ENCODE results near the gene KNDC1. TPM values are rescaled to one million over a fixed set of nuclear protein-coding genes. Genes with fewer than 3 reads are reported as not detected.
"Not testable (repeated sequence)": the region's sequence is repeated elsewhere in the genome, so short reads cannot be mapped to it uniquely, and the experiment has no call there.

The KNDC1 gene
- total RNA-seq, 2 experiments from 2014 or later: 0.55 to 1.2 TPM

DNA sequence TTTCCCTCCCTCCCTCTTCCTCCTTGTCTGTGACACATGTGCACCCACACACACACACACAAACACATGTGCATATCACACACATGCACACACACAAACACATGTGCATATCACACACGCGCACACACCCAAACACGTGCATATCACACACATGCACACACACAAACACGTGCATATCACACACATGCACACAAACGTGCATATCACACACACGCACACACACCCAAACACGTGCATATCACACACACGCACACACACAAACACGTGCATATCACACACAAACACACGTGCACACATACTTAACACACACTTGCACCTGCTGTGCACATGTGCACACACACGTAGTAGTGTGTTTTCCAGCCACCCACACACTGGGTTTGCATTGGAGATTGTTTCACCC lies 29.4 kb upstream of the KNDC1 start:
- H3K9me3 Mint-ChIP-seq: no peaks in the 10 kb centered on the region
- POLR2A ChIA-PET: no interaction called here
- CTCF ChIA-PET: no interaction called here
- H3K4me1 Mint-ChIP-seq: no peaks in the 10 kb centered on the region
- no peak overlapping the region for H3K4me3 Mint-ChIP-seq
- DNase-seq: no peak
- H3K36me3 Mint-ChIP-seq (ENCODE audit: low read depth): no peaks in the 10 kb centered on the region
- no peaks in the 10 kb centered on the region for H3K27me3 Mint-ChIP-seq
- H3K27ac Mint-ChIP-seq: no peak overlapping the region

DNA sequence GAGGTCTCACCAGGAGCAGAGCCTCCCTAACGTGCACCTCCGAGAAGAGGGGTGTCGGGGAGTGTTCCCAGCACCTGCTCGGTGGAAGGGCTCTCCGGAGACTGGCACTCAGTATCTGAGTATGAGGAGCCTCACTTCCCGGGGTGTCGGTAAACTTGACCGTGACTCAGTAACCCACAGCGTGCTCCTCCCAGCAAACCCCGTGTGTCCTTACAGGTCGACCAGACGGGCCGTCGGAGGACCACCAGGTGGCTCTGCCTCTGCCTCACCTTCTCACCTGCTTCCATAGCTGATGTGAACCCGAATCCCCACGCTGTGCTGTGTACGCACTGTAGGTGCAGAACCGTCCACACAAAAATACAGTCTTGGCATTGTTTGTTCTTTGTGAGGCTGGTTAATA lies 29.0 kb upstream of the KNDC1 start:
- Mint-ChIP-seq H3K4me1 (no peaks in the 10 kb centered on the region), H3K36me3 (ENCODE audit: low read depth) (no peaks in the 10 kb centered on the region), H3K27ac (no peak overlapping the region), H3K27me3 (no peaks in the 10 kb centered on the region), H3K4me3 (no peak overlapping the region), H3K9me3 (no peaks in the 10 kb centered on the region)
- DNase-seq: no peak
- POLR2A ChIA-PET: no interaction called here
- CTCF ChIA-PET: no interaction called here

DNA sequence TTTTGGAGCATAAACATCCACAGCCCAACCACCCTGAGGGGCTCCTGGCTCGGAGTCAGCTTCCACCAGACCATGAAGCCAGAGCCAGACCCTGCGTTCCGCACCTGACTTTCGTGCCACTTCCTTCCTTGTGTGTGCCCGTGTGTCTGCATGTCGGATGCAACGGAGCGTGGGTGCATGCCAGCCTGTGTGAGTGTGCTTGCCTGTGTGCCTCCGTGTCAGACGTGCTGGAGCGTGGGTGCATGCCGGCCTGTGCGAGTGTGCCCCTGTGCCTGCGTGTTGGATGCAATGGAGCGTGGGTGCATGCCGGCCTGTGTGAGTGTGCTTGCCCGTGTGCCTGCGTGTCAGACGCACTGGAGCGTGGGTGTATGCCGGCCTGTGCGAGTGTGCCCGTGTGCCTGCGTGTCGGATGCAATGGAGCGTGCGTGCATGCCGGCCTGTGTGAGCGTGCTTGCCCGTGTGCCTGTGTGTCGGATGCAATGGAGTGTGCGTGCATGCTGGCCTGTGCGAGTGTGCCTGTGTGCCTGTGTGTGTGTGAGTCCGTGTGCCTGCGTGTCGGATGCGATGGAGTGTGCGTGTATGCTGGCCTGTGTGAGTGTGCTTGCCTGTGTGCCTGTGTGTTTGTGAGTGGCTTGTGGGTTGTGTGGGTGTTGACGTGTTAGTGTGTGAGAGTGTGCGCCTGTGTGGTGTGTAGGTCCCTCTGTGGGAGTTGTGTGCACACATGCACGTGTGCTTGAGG lies 28.1 kb upstream of the KNDC1 start:
- Mint-ChIP-seq H3K27me3 (no peaks in the 10 kb centered on the region), H3K27ac (no peak overlapping the region), H3K9me3 (no peaks in the 10 kb centered on the region), H3K36me3 (ENCODE audit: low read depth) (no peaks in the 10 kb centered on the region), H3K4me1 (no peaks in the 10 kb centered on the region), H3K4me3 (no peak overlapping the region)
- ChIA-PET CTCF (no interaction called here), POLR2A (no interaction called here)
- peak; percentile 11 for DNase-seq

DNA sequence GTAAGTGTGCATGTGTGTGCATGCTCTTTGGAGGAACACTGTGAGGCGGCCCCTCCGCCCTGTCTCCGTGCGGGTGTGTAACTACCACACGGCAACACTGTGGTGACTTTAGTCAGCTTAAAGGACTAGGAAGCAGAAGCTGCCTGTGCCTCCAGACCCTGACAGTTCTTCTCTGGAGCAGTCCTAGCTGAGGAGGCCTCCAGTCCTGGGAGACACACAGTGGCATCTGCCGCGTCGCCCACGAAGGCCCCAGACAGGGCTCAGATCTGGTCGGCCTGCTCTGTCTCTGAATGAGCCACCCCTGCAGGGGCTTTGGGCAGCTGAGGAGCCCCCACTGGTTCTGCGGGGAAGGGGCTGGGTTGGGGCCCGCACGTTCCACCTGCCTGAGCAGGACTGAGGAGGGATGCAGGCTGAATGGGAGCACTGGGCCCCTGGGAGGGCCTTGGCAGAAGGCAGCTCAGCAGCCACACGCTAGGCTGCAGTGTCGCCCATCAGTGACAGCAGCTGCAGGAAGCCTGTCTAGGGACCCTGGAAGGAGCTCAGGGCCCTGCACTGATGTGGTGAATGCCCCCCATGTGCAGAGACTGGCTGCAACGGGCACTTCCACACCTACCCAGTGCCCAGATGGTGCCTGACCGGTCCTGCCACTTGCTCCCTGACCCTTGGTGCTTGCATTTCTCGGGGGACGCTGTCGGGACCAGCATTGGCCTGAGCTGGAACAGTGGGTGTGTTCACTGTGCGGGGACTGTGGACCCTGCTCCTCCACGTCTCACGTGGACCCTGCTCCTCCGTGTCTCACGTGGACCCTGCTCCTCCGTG lies 27.3 kb upstream of the KNDC1 start:
- Mint-ChIP-seq H3K27ac (no peak overlapping the region), H3K9me3 (no peaks in the 10 kb centered on the region), H3K36me3 (ENCODE audit: low read depth) (no peaks in the 10 kb centered on the region), H3K4me3 (no peak overlapping the region), H3K4me1 (no peaks in the 10 kb centered on the region), H3K27me3 (no peaks in the 10 kb centered on the region)
- ChIA-PET CTCF (no interaction called here), POLR2A (no interaction called here)
- peak; percentile 5 for DNase-seq

DNA sequence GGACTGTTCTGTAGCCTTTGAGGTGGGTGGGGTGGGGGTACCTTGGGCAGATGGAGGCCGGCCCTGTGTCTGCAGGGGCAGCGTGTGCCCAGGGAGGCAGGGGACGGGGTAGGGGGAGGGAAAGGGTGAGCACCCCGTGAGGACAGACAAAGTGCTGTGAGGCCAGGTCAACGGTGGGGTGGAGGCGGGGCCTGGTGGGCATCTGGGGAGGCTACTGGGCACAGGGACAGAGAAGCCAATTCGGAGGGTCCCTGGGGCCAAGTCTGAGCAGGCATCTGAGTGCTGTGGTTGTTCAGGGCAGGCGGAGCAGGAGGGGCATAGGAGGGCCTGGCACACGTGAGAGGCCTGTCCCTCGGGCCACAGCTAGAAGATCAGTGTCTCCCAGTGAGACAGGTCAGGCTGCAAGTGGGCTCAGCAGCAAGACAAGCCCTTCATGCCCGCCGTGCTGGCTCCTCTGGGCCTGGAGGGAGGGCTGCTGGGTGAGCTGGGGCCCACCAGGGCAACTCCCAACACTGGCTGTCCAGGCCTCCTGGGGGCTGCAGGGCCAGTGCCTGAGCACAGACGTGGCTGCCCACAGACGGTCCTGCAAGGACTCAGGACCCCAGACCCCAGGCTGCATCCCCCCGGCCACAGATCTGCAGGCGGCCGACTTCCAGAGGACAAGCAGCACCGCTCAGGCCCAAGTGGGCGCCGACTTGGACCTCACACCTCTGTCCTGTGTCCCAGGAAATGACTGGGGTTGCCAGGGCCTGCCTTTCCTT lies 26.4 kb upstream of the KNDC1 start:
- DNase-seq: peak; percentile 7
- H3K27ac Mint-ChIP-seq: no peak overlapping the region
- ChIA-PET POLR2A (no interaction called here), CTCF (no interaction called here)
- no peaks in the 10 kb centered on the region for H3K27me3 Mint-ChIP-seq
- no peaks in the 10 kb centered on the region for H3K9me3 Mint-ChIP-seq
- H3K4me3 Mint-ChIP-seq: no peak overlapping the region
- no peaks in the 10 kb centered on the region for H3K36me3 Mint-ChIP-seq (ENCODE audit: low read depth)
- H3K4me1 Mint-ChIP-seq: no peaks in the 10 kb centered on the region

DNA sequence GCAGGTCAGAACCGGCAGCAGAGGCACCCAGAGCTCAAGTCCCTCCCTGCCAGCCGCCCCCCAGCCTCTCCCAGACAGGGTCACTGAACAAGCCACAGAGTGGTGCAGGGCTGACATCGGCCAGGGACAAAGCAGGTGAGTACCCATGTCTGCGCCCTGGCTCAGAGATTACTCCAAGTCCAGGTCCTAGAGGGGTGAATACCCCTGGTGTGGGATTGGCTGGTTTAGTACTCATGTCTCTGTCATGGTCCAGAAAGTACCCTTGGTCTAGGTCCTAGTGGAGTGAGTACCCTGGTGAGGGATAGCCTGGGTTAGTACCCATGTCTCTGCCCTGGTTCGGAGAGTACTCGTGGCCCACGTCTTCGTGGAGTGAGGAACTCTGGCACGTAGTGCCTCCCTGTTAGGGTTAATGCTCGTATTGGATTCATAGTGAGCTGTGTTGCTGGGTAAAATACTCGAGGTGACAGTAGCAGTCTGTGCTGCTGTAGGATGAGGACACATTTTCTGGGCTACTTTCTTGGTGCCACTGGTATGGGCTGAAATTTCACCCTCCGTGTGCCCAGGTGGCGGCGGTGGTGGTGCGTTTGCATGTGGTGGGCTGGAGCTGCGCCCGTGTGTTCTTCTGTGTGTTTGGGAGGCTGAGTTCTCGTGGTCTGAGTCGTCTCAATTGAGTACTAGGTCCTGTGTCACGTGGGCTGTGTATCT lies 25.5 kb upstream of the KNDC1 start:
- CTCF ChIA-PET: no interaction called here
- Mint-ChIP-seq H3K4me1 (no peaks in the 10 kb centered on the region), H3K27me3 (no peaks in the 10 kb centered on the region), H3K9me3 (no peaks in the 10 kb centered on the region), H3K36me3 (ENCODE audit: low read depth) (no peaks in the 10 kb centered on the region), H3K4me3 (no peak overlapping the region), H3K27ac (no peak overlapping the region)
- POLR2A ChIA-PET: no interaction called here
- peak; percentile 15 for DNase-seq

DNA sequence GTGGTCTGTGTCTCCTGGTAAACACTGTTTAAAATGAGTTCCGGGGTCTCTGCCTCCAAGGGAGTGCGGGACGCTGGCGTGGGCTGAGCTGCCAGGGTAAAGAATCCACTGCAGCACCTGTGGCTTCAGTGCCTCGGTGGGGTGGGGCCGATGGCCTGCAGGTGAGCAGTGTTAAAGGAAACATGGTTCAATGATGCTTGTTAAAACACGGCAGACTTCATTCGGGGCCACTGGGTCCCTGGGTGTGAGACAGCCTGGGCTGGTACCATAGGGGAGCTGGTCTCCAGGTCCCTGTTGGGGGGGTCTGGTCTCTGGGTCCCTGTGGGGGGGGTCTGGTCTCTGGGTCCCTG lies 24.9 kb upstream of the KNDC1 start:
- H3K9me3 Mint-ChIP-seq: no peaks in the 10 kb centered on the region
- CTCF ChIA-PET: no interaction called here
- no peaks in the 10 kb centered on the region for H3K36me3 Mint-ChIP-seq (ENCODE audit: low read depth)
- DNase-seq: peak; percentile 6
- no peaks in the 10 kb centered on the region for H3K4me1 Mint-ChIP-seq
- no peaks in the 10 kb centered on the region for H3K27me3 Mint-ChIP-seq
- no peak overlapping the region for H3K4me3 Mint-ChIP-seq
- POLR2A ChIA-PET: no interaction called here
- no peak overlapping the region for H3K27ac Mint-ChIP-seq

DNA sequence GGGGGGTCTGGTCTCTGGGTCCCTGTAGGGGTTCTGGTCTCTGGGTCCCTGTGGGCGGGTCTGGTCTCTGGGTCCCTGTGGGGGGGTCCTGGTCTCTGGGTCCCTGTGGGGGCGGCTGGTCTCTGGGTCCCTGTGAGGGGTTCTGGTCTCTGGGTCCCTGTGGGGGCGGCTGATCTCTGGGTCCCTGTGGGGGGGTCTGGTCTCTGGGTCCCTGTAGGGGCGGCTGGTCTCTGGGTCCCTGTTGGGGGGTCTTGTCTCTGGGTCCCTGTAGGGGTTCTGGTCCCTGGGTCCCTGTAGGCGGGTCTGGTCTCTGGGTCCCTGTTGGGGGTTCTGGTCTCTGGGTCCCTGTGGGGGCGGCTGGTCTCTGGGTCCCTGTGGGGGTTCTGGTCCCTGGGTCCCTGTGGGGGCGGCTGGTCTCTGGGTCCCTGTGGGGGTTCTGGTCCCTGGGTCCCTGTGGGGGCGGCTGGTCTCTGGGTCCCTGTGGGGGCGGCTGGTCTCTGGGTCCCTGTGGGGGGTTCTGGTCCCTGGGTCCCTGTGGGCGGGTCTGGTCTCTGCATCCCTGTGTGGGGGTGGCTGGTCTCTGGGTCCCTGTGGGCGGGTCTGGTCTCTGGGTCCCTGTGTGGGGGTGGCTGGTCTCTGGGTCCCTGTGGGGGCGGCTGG lies 22.4 kb upstream of the KNDC1 start:
- DNase-seq; H3K27me3 Mint-ChIP-seq; H3K36me3 Mint-ChIP-seq (ENCODE audit: low read depth); H3K4me3 Mint-ChIP-seq; H3K4me1 Mint-ChIP-seq; H3K27ac Mint-ChIP-seq; H3K9me3 Mint-ChIP-seq; CTCF ChIA-PET; POLR2A ChIA-PET: not testable (repeated sequence)

DNA sequence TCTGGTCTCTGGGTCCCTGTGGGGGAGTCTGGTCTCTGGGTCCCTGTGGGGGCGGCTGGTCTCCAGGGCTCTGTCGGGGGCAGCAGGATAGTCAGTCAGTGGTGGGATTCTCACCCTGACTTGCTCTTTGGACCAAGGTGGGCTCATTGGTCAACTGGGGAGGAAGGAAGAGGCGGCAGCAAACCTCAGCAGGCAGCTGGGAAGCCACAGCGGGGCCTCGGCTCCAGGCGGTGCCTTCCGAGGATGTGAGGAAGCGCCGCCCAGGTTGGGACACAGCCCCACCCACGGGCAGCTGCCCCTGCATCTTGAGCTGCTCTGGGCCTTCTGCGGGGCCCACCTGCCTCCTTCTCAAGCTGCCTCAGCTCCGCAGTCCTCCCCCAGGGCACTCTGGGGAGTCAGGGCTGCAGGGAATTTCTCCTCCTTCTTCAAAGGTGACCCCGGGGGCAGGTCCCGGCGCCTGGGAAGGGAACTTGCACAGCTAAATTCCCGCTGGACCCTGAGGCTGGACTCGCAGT lies 20.4 kb upstream of the KNDC1 start:
- H3K4me1 Mint-ChIP-seq: peaks cover 7% of the 10 kb centered on the region
- POLR2A ChIA-PET: no interaction called here
- no peak for DNase-seq
- H3K27ac Mint-ChIP-seq: no peak overlapping the region
- no peak overlapping the region for H3K4me3 Mint-ChIP-seq
- CTCF ChIA-PET: no interaction called here
- H3K36me3 Mint-ChIP-seq (ENCODE audit: low read depth): no peaks in the 10 kb centered on the region
- no peaks in the 10 kb centered on the region for H3K27me3 Mint-ChIP-seq
- H3K9me3 Mint-ChIP-seq: no peaks in the 10 kb centered on the region

DNA sequence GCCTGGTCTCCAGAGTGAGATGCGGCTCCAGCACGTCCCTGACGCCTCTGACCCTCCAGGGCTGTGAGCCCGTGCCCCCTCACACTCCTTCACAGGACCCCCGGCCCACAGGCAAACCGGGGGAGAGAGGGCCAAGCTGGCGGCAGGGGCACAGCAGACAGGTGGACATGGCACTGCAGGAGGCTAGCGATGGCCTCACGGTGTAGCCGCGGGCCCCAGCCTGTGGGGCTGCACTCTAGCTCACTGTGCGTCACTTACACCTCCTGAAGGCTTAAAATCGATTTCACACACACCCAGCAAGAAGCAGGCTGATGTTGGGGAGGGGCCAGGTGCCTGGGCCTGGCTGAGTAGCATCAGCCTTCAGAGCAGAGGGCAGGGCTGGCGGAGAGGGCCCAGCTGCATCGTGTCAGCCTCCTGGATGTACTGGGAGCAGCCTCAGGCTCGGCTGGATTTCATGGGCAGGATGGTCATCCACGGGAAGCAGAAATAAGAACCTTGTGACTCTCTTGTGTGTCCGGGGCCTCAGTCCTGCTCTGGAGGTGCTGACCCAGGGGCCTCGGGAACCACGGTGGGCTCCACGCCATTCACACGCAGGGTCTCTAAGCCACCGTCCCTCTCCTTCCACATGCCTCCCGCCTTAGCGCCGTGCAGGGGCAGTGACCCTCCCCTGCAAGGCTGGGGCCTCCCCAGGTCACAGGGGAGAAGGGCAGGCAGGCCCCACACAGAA lies 19.4 kb upstream of the KNDC1 start:
- ChIA-PET POLR2A (no interaction called here), CTCF (no interaction called here)
- Mint-ChIP-seq H3K27ac (no peak overlapping the region), H3K27me3 (peaks cover 7% of the 10 kb centered on the region), H3K9me3 (no peaks in the 10 kb centered on the region), H3K4me3 (no peak overlapping the region), H3K36me3 (ENCODE audit: low read depth) (no peaks in the 10 kb centered on the region), H3K4me1 (peaks cover 8% of the 10 kb centered on the region)
- no peak for DNase-seq

DNA sequence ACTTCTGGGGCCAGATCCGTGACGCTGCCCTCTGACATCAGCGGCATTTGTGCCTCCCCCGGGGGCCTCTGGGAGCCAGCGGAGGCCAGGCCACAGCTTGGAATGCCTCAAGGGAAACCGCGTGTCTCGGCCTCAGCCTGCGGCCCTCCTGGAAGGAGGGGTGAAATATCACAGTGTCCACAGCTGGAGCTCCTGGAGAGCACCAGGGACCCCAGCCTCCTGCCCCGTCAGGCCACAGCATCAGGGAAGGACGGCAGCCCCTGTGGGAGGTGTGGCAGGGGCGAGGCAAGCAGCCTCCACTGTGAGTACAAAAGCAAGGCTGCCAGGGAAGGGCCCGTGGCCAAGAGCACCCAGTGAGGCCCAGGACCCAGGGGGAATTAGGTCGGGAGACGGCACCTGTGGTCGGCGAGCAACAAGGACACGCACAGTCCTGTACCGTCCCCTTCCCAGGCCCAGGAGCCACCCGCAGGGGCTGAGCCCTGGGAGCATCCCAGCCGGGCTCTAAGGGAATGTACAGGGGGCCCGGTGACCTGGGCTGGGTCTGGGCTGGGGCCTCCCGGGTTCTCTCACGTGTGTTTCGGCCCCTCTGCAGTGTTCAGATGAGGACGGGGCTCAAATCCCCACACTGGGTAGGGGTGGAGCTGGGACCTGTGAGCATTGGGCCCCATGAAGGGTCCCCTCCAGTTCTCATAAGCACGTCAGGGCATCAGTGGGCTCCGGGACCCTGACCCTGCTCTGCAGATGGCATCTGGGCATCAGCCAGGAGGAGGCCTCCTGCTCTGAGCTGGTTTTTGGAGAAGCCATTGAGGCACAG lies 18.7 kb upstream of the KNDC1 start:
- H3K4me3 Mint-ChIP-seq: no peak overlapping the region
- POLR2A ChIA-PET: no interaction called here
- no peaks in the 10 kb centered on the region for H3K9me3 Mint-ChIP-seq
- H3K36me3 Mint-ChIP-seq (ENCODE audit: low read depth): no peaks in the 10 kb centered on the region
- H3K27ac Mint-ChIP-seq: no peak overlapping the region
- peaks cover 8% of the 10 kb centered on the region for H3K27me3 Mint-ChIP-seq
- CTCF ChIA-PET: no interaction called here
- no peak for DNase-seq
- H3K4me1 Mint-ChIP-seq: peaks cover 8% of the 10 kb centered on the region

DNA sequence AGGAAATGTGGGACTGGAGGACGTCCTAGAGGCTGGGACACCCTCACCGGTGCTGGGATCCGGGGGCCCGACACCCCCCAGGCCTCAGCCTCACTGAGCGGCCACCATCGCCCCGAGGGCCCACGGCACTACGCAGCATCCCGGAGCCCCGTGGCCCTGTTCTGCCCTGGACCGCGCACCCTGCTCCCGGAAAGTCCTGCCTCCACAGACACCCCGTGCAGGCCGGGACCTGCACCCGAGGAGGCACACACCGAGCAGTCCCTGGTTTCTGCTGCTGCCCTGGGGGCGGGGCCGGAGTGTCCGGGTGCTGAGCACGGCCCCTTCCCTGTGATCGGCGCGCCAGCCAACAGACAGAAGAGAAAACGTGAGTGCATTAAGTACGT lies 18.1 kb upstream of the KNDC1 start:
- Mint-ChIP-seq H3K27ac (no peak overlapping the region), H3K9me3 (peaks cover 1% of the 10 kb centered on the region), H3K4me1 (peaks cover 8% of the 10 kb centered on the region), H3K4me3 (no peak overlapping the region), H3K27me3 (peaks cover 14% of the 10 kb centered on the region), H3K36me3 (ENCODE audit: low read depth) (no peaks in the 10 kb centered on the region)
- DNase-seq: no peak
- ChIA-PET CTCF (no interaction called here), POLR2A (no interaction called here)

Measured in activated CD4-positive, alpha-beta memory T cell treated with anti-CD3 and anti-CD28 coated beads, Interleukin-2, amount 10 ng/mL, durations not matched to agents 7 days and 5 days (primary cell).